K562 (cell line): ENCODE data around the gene ANKRD34A. TPM values are rescaled to one million over a fixed set of nuclear protein-coding genes. Genes with fewer than 3 reads are reported as not detected.

Source experiments
- ASH1L ChIP-seq: fragments of 450-650 bp; IDR thresholded peaks from 2 replicates; pipeline ENCODE4 v1.6.1; 2018; ENCODE audit warnings: borderline replicate concordance, mild to moderate bottlenecking, low read depth; ENCODE audit not compliant: partially characterized antibody
- CBX3 ChIP-seq, 2 experiments: IDR thresholded peaks; 1 replicate in 1 of 2; 2 replicates in 1 of 2; pipeline ENCODE4 v1.6.1; 2012; ENCODE audit warnings: inconsistent platforms in 2 of 2, low read length in 2 of 2, borderline replicate concordance in 1 of 2, control low read depth in 1 of 2
- FOXJ3 ChIP-seq: sonication (generic); formaldehyde crosslinking; IDR thresholded peaks from 2 replicates; pipeline ENCODE4 v1.4.0; 2020; ENCODE audit warnings: mild to moderate bottlenecking, missing genetic modification reagents
- NUFIP1 ChIP-seq: fragments of 450-650 bp; IDR thresholded peaks from 2 replicates; pipeline ENCODE4 v1.6.1; 2018; ENCODE audit not compliant: partially characterized antibody
- POU5F1 ChIP-seq: fragments of 150-350 bp; IDR thresholded peaks from 2 replicates; pipeline ENCODE4 v1.6.1; 2014; ENCODE audit warnings: borderline replicate concordance, low read length, low read depth, mild to moderate bottlenecking; ENCODE audit not compliant: partially characterized antibody
- RAD51 ChIP-seq: fragments of 450-650 bp; IDR thresholded peaks from 2 replicates; pipeline ENCODE4 v1.7.1; 2016; ENCODE audit warnings: low read depth, mild to moderate bottlenecking, borderline replicate concordance
- RBFOX2 ChIP-seq: fragments of 200-400 bp; formaldehyde crosslinking; IDR thresholded peaks from 2 replicates; pipeline ENCODE4 v1.6.1; 2017; ENCODE audit warnings: low read depth, mild to moderate bottlenecking, low read length, moderate library complexity
- RBM39 ChIP-seq: fragments of 200-400 bp; formaldehyde crosslinking; optimal IDR thresholded peaks from 2 replicates; pipeline ENCODE3; 2018; ENCODE audit warnings: low read depth, low read length
- SREBF2 ChIP-seq: sonication (generic); formaldehyde crosslinking; IDR thresholded peaks from 2 replicates; pipeline ENCODE4 v1.4.0; 2020; ENCODE audit warnings: mild to moderate bottlenecking, missing genetic modification reagents
- TAF1 ChIP-seq: IDR thresholded peaks from 2 replicates; pipeline ENCODE4 v1.6.1; 2011; ENCODE audit warnings: mild to moderate bottlenecking, low read length, moderate library complexity; ENCODE audit not compliant: insufficient read depth, control insufficient read depth, severe bottlenecking; ENCODE audit errors: extremely low read depth
- TSC22D4 ChIP-seq: fragments of 450-650 bp; IDR thresholded peaks from 2 replicates; pipeline ENCODE4 v1.6.1; 2016; ENCODE audit warnings: missing genetic modification characterization, missing biosample characterization, control low read depth
- ZNF133 ChIP-seq: fragments of 250-450 bp; sonication (Bioruptor Pico); IDR thresholded peaks from 2 replicates; pipeline ENCODE4 v1.4.0; 2020; ENCODE audit warnings: mild to moderate bottlenecking
- ZNF184 ChIP-seq: sonication (generic); formaldehyde crosslinking; IDR thresholded peaks from 2 replicates; pipeline ENCODE4 v1.5.0; 2020; ENCODE audit warnings: missing genetic modification reagents
- ZNF707 ChIP-seq: fragments of 250-450 bp; sonication (Bioruptor Pico); conservative IDR thresholded peaks from 2 replicates; pipeline ENCODE4 v1.8.0; 2022; ENCODE audit warnings: inconsistent platforms, mild to moderate bottlenecking, moderate library complexity
- polyA plus RNA-seq, 8 experiments: library from polyadenylated mRNA; depleted of rRNA in 4 of 8; stranded (reverse) in 5 of 8; unstranded in 3 of 8; fragments of >200 nt; fragmentation: Nextera tagmentation in 2 of 8; fragmentation: Illumina TruSeq in 1 of 8; extraction: Ambion mirVana in 2 of 8; extraction: Trizol in 1 of 8; gene quantifications; 2 replicates each; pipeline versions ENCODE4 v1.2.1 to v1.2.3, GENCODE V29; 2011 to 2014; ENCODE audit warnings: inconsistent platforms in 1 of 8, missing spikeins in 1 of 8
- total RNA-seq, 7 experiments: library from RNA; depleted of rRNA in 6 of 7; stranded (reverse); fragments of >200 nt in 6 of 7; fragmentation: Illumina TruSeq in 2 of 7; extraction: Trizol in 2 of 7; gene quantifications; 2 replicates each; pipeline versions ENCODE4 v1.2.1 to v1.2.3, GENCODE V29; 2011 to 2021; ENCODE audit warnings: low replicate concordance in 1 of 7
- TF ChIP-seq, protein P1 (sequence below): fragments of 250-450 bp; sonication (Bioruptor Pico); IDR thresholded peaks from 2 replicates; pipeline ENCODE4 v1.5.0; 2020; ENCODE audit warnings: mild to moderate bottlenecking
- TF ChIP-seq, protein P2 (sequence below): fragments of 250-450 bp; sonication (Bioruptor Pico); IDR thresholded peaks from 2 replicates; pipeline ENCODE4 v1.4.0; 2020; ENCODE audit warnings: mild to moderate bottlenecking, moderate library complexity, borderline replicate concordance
- TF ChIP-seq, protein P3 (sequence below), 3 experiments: fragments of 200-800 bp in 1 of 3; fragments of 250-450 bp in 1 of 3; fragments of 450-650 bp in 1 of 3; sonication (Bioruptor Pico) in 1 of 3; sonication (Bioruptor generic) in 1 of 3; formaldehyde crosslinking in 1 of 3; IDR thresholded peaks; 2 replicates each; pipeline versions ENCODE4 v1.6.1 to v1.8.0; 2016 to 2022; ENCODE audit warnings: mild to moderate bottlenecking in 2 of 3, missing genetic modification characterization in 2 of 3, missing compliant biosample characterization in 1 of 3, moderate library complexity in 1 of 3
- TF ChIP-seq, protein P4 (sequence below): fragments of 250-450 bp; sonication (Bioruptor Pico); IDR thresholded peaks from 2 replicates; pipeline ENCODE4 v1.5.0; 2021

The ANKRD34A gene
- total and polyA plus RNA-seq, 9 of the 15 experiments (the other 6 are each of a cell fraction or from before 2014, with no cell fraction given) = 0.06 to 1.6 (median 0.43) TPM

DNA sequence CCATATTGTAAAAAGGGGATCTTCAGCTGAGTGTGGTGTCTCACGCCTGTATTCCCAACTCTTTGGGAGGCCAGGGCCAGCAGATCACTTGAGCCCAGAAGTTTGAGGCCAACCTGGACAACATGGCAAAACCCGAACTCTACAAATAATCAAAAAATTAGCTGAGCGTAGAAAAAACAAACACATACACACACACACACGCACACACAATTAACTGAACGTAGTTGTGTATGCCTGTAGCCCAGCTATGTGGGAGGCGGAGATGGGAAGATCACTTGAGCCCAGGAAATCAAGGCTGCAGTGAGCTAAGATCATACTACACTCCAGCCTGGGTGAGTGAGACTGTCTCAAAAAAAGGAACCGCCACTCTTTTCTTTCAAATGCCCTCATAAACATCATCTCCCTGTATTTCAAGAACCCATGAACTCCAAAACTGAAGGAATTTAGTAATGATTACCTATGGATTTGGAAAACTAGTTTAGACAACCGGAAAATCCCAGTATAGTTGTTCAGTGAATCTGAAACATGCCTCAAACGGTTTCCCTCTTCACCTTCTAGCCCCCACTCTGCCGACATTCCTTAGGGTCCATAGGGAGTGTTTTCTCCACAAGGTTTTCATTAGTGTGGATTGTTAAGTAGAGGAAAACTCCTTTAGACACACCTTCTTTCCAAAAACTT, 27.5 kb upstream of the ANKRD34A start (continued):
- TF ChIP-seq NUFIP1 (no peak), FOXJ3 (CRISPR knock-in tag) (no peak), CBX3 (IDR thresholded peaks at IDR 0.05; ENCODE audit: borderline replicate concordance in 1 of 2, low read length in 2 of 2) (no peak), SREBF2 (no peak), ZNF707 (CRISPR knock-in tag) (no peak), RAD51 (no peak), ZNF133 (no peak), ZNF184 (CRISPR knock-in tag) (no peak), RBM39 (no peak), ASH1L (no peak), TSC22D4 (tag) (no peak), TAF1 (peak; percentile 55), RBFOX2 (peak; percentile 70), POU5F1 (no peak)
- TF ChIP-seq, protein P1, sequence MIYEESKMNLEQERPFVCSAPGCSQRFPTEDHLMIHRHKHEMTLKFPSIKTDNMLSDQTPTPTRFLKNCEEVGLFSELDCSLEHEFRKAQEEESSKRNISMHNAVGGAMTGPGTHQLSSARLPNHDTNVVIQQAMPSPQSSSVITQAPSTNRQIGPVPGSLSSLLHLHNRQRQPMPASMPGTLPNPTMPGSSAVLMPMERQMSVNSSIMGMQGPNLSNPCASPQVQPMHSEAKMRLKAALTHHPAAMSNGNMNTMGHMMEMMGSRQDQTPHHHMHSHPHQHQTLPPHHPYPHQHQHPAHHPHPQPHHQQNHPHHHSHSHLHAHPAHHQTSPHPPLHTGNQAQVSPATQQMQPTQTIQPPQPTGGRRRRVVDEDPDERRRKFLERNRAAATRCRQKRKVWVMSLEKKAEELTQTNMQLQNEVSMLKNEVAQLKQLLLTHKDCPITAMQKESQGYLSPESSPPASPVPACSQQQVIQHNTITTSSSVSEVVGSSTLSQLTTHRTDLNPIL (CRISPR knock-in tag) = peak; percentile 95
- TF ChIP-seq, protein P2, sequence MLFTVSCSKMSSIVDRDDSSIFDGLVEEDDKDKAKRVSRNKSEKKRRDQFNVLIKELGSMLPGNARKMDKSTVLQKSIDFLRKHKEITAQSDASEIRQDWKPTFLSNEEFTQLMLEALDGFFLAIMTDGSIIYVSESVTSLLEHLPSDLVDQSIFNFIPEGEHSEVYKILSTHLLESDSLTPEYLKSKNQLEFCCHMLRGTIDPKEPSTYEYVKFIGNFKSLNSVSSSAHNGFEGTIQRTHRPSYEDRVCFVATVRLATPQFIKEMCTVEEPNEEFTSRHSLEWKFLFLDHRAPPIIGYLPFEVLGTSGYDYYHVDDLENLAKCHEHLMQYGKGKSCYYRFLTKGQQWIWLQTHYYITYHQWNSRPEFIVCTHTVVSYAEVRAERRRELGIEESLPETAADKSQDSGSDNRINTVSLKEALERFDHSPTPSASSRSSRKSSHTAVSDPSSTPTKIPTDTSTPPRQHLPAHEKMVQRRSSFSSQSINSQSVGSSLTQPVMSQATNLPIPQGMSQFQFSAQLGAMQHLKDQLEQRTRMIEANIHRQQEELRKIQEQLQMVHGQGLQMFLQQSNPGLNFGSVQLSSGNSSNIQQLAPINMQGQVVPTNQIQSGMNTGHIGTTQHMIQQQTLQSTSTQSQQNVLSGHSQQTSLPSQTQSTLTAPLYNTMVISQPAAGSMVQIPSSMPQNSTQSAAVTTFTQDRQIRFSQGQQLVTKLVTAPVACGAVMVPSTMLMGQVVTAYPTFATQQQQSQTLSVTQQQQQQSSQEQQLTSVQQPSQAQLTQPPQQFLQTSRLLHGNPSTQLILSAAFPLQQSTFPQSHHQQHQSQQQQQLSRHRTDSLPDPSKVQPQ (CRISPR knock-in tag) = no peak
- TF ChIP-seq, protein P3, sequence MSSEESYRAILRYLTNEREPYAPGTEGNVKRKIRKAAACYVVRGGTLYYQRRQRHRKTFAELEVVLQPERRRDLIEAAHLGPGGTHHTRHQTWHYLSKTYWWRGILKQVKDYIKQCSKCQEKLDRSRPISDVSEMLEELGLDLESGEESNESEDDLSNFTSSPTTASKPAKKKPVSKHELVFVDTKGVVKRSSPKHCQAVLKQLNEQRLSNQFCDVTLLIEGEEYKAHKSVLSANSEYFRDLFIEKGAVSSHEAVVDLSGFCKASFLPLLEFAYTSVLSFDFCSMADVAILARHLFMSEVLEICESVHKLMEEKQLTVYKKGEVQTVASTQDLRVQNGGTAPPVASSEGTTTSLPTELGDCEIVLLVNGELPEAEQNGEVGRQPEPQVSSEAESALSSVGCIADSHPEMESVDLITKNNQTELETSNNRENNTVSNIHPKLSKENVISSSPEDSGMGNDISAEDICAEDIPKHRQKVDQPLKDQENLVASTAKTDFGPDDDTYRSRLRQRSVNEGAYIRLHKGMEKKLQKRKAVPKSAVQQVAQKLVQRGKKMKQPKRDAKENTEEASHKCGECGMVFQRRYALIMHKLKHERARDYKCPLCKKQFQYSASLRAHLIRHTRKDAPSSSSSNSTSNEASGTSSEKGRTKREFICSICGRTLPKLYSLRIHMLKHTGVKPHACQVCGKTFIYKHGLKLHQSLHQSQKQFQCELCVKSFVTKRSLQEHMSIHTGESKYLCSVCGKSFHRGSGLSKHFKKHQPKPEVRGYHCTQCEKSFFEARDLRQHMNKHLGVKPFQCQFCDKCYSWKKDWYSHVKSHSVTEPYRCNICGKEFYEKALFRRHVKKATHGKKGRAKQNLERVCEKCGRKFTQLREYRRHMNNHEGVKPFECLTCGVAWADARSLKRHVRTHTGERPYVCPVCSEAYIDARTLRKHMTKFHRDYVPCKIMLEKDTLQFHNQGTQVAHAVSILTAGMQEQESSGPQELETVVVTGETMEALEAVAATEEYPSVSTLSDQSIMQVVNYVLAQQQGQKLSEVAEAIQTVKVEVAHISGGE (CRISPR knock-in tag; IDR thresholded peaks at IDR 0.05) = no peak
- TF ChIP-seq, protein P4, sequence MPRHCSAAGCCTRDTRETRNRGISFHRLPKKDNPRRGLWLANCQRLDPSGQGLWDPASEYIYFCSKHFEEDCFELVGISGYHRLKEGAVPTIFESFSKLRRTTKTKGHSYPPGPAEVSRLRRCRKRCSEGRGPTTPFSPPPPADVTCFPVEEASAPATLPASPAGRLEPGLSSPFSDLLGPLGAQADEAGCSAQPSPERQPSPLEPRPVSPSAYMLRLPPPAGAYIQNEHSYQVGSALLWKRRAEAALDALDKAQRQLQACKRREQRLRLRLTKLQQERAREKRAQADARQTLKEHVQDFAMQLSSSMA (CRISPR knock-in tag) = peak; percentile 68
